Epithelial cell of proximal tubule (primary cell): ENCODE results near the gene LIN9. TPM values are rescaled to one million over a fixed set of nuclear protein-coding genes. Genes with fewer than 3 reads are reported as not detected.
A peak's percentile ranks its signal among the peaks of the same experiment; 100 is the strongest.

Source experiments
- DNase-seq: peaks from one replicate; pipeline ENCODE4 v3.0.0-alpha.2; 2011; ENCODE audit warnings: low read depth
- H3K4me3 ChIP-seq: 2 replicates; pipeline ENCODE4 v1.5.1; 2011; ENCODE audit warnings: low read depth, mild to moderate bottlenecking, low read length
- CTCF ChIP-seq: conservative IDR thresholded peaks from 2 replicates; pipeline ENCODE4 v1.5.1; 2012; ENCODE audit warnings: low read depth, mild to moderate bottlenecking, low read length
- total RNA-seq: library from RNA; depleted of rRNA; stranded (reverse); fragments of >200 nt; gene quantifications from 2 replicates; pipeline ENCODE4 v1.2.3, GENCODE V29; 2015

Gene LIN9
- total RNA-seq, 1 donor from 2014 or later: 5.5 TPM

DNA sequence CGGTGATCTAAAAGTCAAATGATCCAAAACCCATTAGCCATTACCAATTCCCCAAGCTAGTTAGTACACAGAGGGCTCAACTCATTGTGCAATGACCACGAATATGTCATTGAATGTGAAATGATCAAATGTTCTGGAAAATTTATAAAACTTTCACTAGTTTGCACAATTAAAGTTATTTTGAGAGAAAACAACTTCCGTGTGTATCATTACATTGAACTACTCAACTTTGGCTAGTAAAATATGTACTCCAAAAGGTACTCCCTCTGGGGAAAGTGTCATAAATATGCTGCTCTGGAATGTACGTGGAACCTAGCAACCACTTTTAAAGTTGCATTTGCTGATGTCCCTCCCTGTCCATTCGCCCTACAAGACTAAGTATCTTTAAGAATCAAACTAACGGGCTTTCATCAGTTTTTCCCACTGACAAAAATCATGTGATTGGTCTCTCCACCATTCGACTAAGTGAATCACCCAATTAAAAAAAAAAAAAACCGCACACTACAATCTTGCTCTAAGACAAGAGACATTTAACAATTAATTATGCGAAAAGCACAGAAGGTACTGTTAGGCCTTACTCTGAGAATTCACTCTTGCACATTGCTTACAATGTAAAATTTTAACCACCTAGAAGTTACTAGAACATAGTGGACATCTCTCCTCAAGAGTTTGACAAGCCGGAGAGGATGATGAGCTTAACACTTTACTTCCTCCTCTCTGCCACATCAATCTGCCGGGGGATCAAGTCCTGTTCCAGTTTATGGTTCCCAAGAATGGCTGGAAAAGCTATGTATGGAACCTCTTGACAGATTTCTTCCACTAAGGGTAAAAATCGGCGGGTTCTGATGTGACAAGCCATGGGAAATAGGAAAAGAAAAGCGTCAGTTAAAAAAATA, 123.6 kb downstream of the LIN9 start:
- DNase-seq: no peak
- TF ChIP-seq CTCF: no peak
- peak overlapping the region; percentile 85 for H3K4me3 ChIP-seq

DNA sequence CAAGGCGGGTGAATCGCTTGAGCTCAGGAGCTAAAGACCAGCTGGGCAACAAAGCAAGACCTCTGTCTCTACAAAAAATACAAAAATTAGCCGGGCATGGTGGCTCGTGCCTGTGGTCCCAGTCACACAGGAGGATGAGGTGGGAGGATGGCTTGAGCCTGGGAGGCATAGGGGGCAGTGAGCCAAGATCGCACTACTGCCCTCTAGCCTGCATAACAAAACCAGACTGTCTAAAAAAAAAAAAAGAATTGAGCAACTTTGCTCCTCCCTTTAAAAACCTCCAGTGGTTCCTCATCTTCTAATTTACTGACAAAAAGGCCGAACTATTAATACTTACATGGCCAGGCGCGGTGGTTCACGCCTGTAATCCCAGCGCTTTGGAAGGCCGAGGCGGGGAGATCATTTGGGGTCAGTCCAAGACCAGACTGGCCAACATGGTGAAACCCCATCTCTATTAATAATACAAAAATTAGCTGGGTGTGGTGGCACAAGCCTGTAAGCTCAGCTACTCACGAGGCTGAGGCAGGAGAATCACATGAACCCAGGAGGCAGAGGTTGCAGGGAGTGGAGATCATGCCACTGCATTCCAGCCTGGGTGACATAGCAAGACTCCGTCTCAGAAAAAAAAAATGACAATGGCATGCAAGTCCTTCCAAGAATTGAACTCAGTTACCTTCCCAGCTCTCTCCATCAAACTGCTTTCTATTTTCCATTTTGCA, 126.8 kb downstream of the LIN9 start:
- no peak overlapping the region for H3K4me3 ChIP-seq
- TF ChIP-seq CTCF: peak; percentile 58
- no peak for DNase-seq

Other genes starting within 250 kb of the LIN9 start
- gene H3-3A, start 246.4 kb downstream of the LIN9 start, total RNA-seq: 464 and 548 TPM in 2 replicates
- gene ACBD3, start 122.4 kb downstream of the LIN9 start, total RNA-seq: 32.0 and 34.8 TPM in 2 replicates
- gene MIXL1, start 85.5 kb downstream of the LIN9 start, total RNA-seq: 0.51 TPM in 1 of 2 replicates, not detected in the other
- 190 and 312 TPM in 2 replicates for gene PARP1, start 98.9 kb upstream of the LIN9 start, total RNA-seq
- under 0.01 TPM in 1 of 2 replicates, not detected in the other for gene STUM, start 239.6 kb upstream of the LIN9 start, total RNA-seq